ENCODE measurements around the gene TNS3.

TNS3 gene

DNA sequence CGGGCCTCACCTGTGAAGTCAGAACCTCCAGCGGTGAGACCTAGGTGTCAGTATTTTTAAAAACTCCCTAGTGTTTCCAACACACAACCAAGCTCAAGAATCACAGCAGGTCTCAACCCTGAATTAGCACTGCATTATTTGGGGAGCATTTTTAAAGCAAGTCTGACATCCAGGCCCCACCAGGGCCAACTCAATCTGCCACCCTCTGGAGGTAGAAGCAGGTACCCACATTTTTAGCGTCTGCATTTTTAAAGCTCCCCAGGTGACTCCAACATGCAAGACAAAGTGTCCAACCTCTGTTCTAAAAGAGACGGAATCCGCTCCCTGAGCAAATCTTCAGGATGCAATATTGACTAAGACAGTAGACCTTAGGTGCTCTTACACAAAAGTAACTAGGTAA is 225.7 kb downstream of the TNS3 start:
- Histone ChIP-seq H3K4me1 (ENCODE audit: control insufficient read depth, insufficient read depth, low read length) (peaks cover 42% of the 10 kb centered on the region), H3K36me3 (ENCODE audit: control insufficient read depth, insufficient read depth, low read length) (no peaks in the 10 kb centered on the region), H3K4me3 (ENCODE audit: low read length) (no peak overlapping the region), H3K9me3 (ENCODE audit: control insufficient read depth, low read length) (no peaks in the 10 kb centered on the region), H3K9ac (ENCODE audit: low read length) (no peak overlapping the region), H3K27me3 (ENCODE audit: control insufficient read depth, insufficient read depth, low read length) (no peaks in the 10 kb centered on the region)

DNA sequence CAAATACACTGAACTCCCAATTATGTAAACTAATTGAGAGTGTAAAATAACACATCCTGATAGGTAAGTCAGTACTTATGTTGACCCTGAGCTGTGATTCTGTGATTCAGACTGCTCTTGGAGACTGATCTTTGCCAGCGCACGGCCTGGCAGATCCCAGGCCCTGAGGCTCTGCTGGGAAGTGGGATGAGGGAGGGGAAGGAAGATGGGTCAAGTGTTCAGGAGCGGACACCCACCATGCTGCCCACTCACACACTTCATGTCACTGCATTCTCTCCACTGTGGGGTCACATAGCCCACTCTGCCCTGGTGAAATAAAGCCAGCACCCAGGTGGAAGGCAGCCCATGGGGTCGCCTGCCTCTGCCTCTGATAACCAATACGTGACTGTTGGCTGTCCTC is 226.2 kb downstream of the TNS3 start:
- H3K4me3 ChIP-seq (ENCODE audit: low read length): no peak overlapping the region
- H3K36me3 ChIP-seq (ENCODE audit: control insufficient read depth, insufficient read depth, low read length): no peaks in the 10 kb centered on the region

GRCh38 chr7:47354831-47355541 is 226.9 kb downstream of the TNS3 start:
- no peaks in the 10 kb centered on the region for H3K36me3 ChIP-seq (ENCODE audit: control insufficient read depth, insufficient read depth, low read length)
- H3K27me3 ChIP-seq (ENCODE audit: control insufficient read depth, insufficient read depth, low read length): no peaks in the 10 kb centered on the region
- H3K4me3 ChIP-seq (ENCODE audit: low read length): no peak overlapping the region
- no peaks in the 10 kb centered on the region for H3K9me3 ChIP-seq (ENCODE audit: control insufficient read depth, low read length)
- peaks cover 42% of the 10 kb centered on the region for H3K4me1 ChIP-seq (ENCODE audit: control insufficient read depth, insufficient read depth, low read length)
- no peak overlapping the region for H3K9ac ChIP-seq (ENCODE audit: low read length)

More for the DNA sequence above, 226.2 kb downstream of the TNS3 start:
- no peak overlapping the region for H3K9ac ChIP-seq (ENCODE audit: low read length)
- H3K4me1 ChIP-seq (ENCODE audit: control insufficient read depth, insufficient read depth, low read length): peaks cover 42% of the 10 kb centered on the region
- H3K27me3 ChIP-seq (ENCODE audit: control insufficient read depth, insufficient read depth, low read length): no peaks in the 10 kb centered on the region
- H3K9me3 ChIP-seq (ENCODE audit: control insufficient read depth, low read length): no peaks in the 10 kb centered on the region

GRCh38 chr7:47354071-47354470 is 227.8 kb downstream of the TNS3 start:
- Histone ChIP-seq H3K9ac (ENCODE audit: low read length) (no peak overlapping the region), H3K4me3 (ENCODE audit: low read length) (no peak overlapping the region), H3K9me3 (ENCODE audit: control insufficient read depth, low read length) (no peaks in the 10 kb centered on the region), H3K36me3 (ENCODE audit: control insufficient read depth, insufficient read depth, low read length) (no peaks in the 10 kb centered on the region), H3K4me1 (ENCODE audit: control insufficient read depth, insufficient read depth, low read length) (peaks cover 42% of the 10 kb centered on the region), H3K27me3 (ENCODE audit: control insufficient read depth, insufficient read depth, low read length) (no peaks in the 10 kb centered on the region)

DNA sequence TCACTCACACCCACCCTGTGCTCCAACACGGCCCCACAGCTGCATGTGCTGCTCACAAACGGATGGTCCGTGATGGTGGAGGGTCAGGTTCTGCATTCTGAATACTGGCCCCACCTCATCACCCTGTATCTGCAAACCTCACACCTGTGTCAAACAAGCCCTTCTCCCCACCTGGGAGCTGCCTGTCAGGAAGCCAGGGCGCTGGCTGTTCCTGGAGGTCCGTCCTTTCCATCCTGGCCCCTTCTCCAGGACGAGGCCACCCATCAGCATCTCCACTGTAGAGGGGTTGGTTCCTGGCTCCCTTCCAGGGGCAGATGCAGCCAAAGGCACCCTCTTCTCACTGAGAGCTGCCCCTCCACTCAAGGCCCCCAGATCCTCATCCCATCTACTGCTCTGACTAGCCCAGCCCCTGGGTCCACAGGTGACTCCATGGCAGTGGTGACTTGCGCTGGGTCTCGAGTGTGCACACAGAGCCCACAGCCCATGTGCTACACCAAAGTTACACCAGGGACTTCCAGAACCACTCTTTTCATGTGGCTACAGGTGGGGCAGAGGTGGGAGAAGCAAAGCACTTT is 229.4 kb downstream of the TNS3 start:
- H3K36me3 ChIP-seq (ENCODE audit: control insufficient read depth, insufficient read depth, low read length): no peaks in the 10 kb centered on the region
- H3K9me3 ChIP-seq (ENCODE audit: control insufficient read depth, low read length): no peaks in the 10 kb centered on the region
- no peak overlapping the region for H3K9ac ChIP-seq (ENCODE audit: low read length)
- H3K4me3 ChIP-seq (ENCODE audit: low read length): no peak overlapping the region
- H3K4me1 ChIP-seq (ENCODE audit: control insufficient read depth, insufficient read depth, low read length): peaks cover 34% of the 10 kb centered on the region
- H3K27me3 ChIP-seq (ENCODE audit: control insufficient read depth, insufficient read depth, low read length): no peaks in the 10 kb centered on the region

- no peaks in the 10 kb centered on the region for H3K27me3 ChIP-seq (ENCODE audit: control insufficient read depth, insufficient read depth, low read length)
- H3K9ac ChIP-seq (ENCODE audit: low read length): no peak overlapping the region
- H3K9me3 ChIP-seq (ENCODE audit: control insufficient read depth, low read length): no peaks in the 10 kb centered on the region
- H3K4me1 ChIP-seq (ENCODE audit: control insufficient read depth, insufficient read depth, low read length): peaks cover 30% of the 10 kb centered on the region
- no peaks in the 10 kb centered on the region for H3K36me3 ChIP-seq (ENCODE audit: control insufficient read depth, insufficient read depth, low read length)
- H3K4me3 ChIP-seq (ENCODE audit: low read length): no peak overlapping the region
Measured at GRCh38 chr7:47351233-47352154, 230.4 kb downstream of the TNS3 start.

DNA sequence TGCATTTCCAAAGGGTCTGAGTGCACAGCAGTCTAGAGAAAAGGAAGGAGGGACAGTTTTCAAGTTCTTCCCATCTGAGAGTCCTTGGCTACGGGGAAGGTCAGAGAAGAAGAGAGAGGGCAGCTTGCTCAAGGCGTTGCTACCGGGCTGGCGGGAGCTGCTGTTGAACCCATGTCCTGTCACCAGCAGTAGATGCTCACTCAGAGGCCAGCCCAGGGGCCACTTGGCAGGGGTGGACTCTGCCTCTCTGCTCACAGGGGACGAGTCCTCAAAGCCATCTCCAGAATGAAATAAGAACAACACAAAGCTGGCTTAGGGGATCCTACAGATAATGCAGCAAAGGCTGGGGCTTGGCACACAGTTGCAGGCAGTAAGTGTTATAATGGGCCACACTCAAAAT is 231.5 kb downstream of the TNS3 start:
- no peak overlapping the region for H3K9ac ChIP-seq (ENCODE audit: low read length)
- peaks cover 9% of the 10 kb centered on the region for H3K36me3 ChIP-seq (ENCODE audit: control insufficient read depth, insufficient read depth, low read length)
- no peaks in the 10 kb centered on the region for H3K27me3 ChIP-seq (ENCODE audit: control insufficient read depth, insufficient read depth, low read length)
- no peaks in the 10 kb centered on the region for H3K9me3 ChIP-seq (ENCODE audit: control insufficient read depth, low read length)
- no peak overlapping the region for H3K4me3 ChIP-seq (ENCODE audit: low read length)
- peaks cover 19% of the 10 kb centered on the region for H3K4me1 ChIP-seq (ENCODE audit: control insufficient read depth, insufficient read depth, low read length)

- Histone ChIP-seq H3K9me3 (ENCODE audit: control insufficient read depth, low read length) (no peaks in the 10 kb centered on the region), H3K4me3 (ENCODE audit: low read length) (no peak overlapping the region), H3K9ac (ENCODE audit: low read length) (no peak overlapping the region), H3K36me3 (ENCODE audit: control insufficient read depth, insufficient read depth, low read length) (peaks cover 9% of the 10 kb centered on the region), H3K4me1 (ENCODE audit: control insufficient read depth, insufficient read depth, low read length) (peaks cover 9% of the 10 kb centered on the region), H3K27me3 (ENCODE audit: control insufficient read depth, insufficient read depth, low read length) (no peaks in the 10 kb centered on the region)
Measured at GRCh38 chr7:47349401-47349800, 232.5 kb downstream of the TNS3 start.

GRCh38 chr7:47347816-47348385 is 234.0 kb downstream of the TNS3 start:
- H3K4me3 ChIP-seq (ENCODE audit: low read length): no peak overlapping the region

DNA sequence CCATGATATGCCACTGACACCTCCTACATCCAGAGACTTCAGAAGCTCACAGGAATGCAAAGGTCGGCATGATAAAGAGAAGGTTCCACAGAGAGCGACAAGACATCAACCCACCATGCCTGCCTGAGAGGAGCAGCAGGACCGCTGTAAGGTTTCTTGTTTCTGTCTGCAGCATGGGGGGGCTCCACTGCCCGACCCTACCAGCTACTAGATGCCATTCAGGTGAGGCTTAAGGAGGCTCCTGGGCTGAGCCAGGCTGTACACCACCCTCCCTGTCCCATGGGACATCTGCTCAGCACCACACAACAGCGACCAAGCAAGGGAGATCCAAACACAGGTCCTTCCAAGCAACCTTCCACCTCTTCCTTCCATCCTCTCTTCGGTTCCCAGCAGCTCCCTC is 234.6 kb downstream of the TNS3 start:
- Histone ChIP-seq H3K27me3 (ENCODE audit: control insufficient read depth, insufficient read depth, low read length) (no peaks in the 10 kb centered on the region), H3K36me3 (ENCODE audit: control insufficient read depth, insufficient read depth, low read length) (peaks cover 9% of the 10 kb centered on the region), H3K9ac (ENCODE audit: low read length) (no peak overlapping the region), H3K9me3 (ENCODE audit: control insufficient read depth, low read length) (no peaks in the 10 kb centered on the region), H3K4me1 (ENCODE audit: control insufficient read depth, insufficient read depth, low read length) (peaks cover 12% of the 10 kb centered on the region), H3K4me3 (ENCODE audit: low read length) (no peak overlapping the region)

More at GRCh38 chr7:47347816-47348385, 234.0 kb downstream of the TNS3 start:
- Histone ChIP-seq H3K9ac (ENCODE audit: low read length) (no peak overlapping the region), H3K4me1 (ENCODE audit: control insufficient read depth, insufficient read depth, low read length) (peaks cover 6% of the 10 kb centered on the region), H3K9me3 (ENCODE audit: control insufficient read depth, low read length) (no peaks in the 10 kb centered on the region), H3K27me3 (ENCODE audit: control insufficient read depth, insufficient read depth, low read length) (no peaks in the 10 kb centered on the region), H3K36me3 (ENCODE audit: control insufficient read depth, insufficient read depth, low read length) (peaks cover 9% of the 10 kb centered on the region)

GRCh38 chr7:47346377-47346914 is 235.5 kb downstream of the TNS3 start:
- Histone ChIP-seq H3K4me1 (ENCODE audit: control insufficient read depth, insufficient read depth, low read length) (peaks cover 14% of the 10 kb centered on the region), H3K9ac (ENCODE audit: low read length) (no peak overlapping the region), H3K9me3 (ENCODE audit: control insufficient read depth, low read length) (no peaks in the 10 kb centered on the region), H3K27me3 (ENCODE audit: control insufficient read depth, insufficient read depth, low read length) (no peaks in the 10 kb centered on the region), H3K4me3 (ENCODE audit: low read length) (no peak overlapping the region), H3K36me3 (ENCODE audit: control insufficient read depth, insufficient read depth, low read length) (peaks cover 9% of the 10 kb centered on the region)
